ENCODE results near the gene ZC3H13. TPM values are rescaled to one million over a fixed set of nuclear protein-coding genes. Genes with fewer than 3 reads are reported as not detected.

ZC3H13 gene
- total RNA-seq, 4 donors from 2014 or later, result 22.7 to 49.0 (median 24.9) TPM

- TF ChIP-seq CTCF (IDR thresholded peaks at IDR 0.05), result no peak
- ATAC-seq (ENCODE audit: low FRiP score) (no peak), DNase-seq (ENCODE audit: low spot score) (no peak)
Observed at GRCh38 chr13:46063292-46063691, 10.7 kb upstream of the ZC3H13 start.

GRCh38 chr13:46062185-46062584, 9.6 kb upstream of the ZC3H13 start:
- no peak for TF ChIP-seq CTCF (IDR thresholded peaks at IDR 0.05)
- ATAC-seq (ENCODE audit: low FRiP score), result no peak
- no peak for DNase-seq (ENCODE audit: low spot score)

- ATAC-seq (ENCODE audit: low FRiP score) (no peak), DNase-seq (ENCODE audit: low spot score) (no peak)
- TF ChIP-seq CTCF (IDR thresholded peaks at IDR 0.05), result no peak
Observed at GRCh38 chr13:46059405-46059804, 6.9 kb upstream of the ZC3H13 start.

GRCh38 chr13:46058268-46058667, 5.7 kb upstream of the ZC3H13 start:
- ATAC-seq (ENCODE audit: low FRiP score), result no peak
- DNase-seq (ENCODE audit: low spot score), result no peak
- no peak for TF ChIP-seq CTCF (IDR thresholded peaks at IDR 0.05)

GRCh38 chr13:46057256-46058015, 4.9 kb upstream of the ZC3H13 start:
- no peak for DNase-seq (ENCODE audit: low spot score)
- no peak for TF ChIP-seq CTCF (IDR thresholded peaks at IDR 0.05)
- ATAC-seq (ENCODE audit: low FRiP score), result no peak

- TF ChIP-seq CTCF (IDR thresholded peaks at IDR 0.05), result no peak
- ATAC-seq (ENCODE audit: low FRiP score), result no peak
- no peak for DNase-seq (ENCODE audit: low spot score)
Observed at GRCh38 chr13:46053162-46054012, 841 bp upstream of the ZC3H13 start.

Measured in omental fat pad (tissue), 4 donors.